SK-N-SH treated with all-trans-retinoic acid at 6 μM for 48 hours (cell line): ENCODE data around the gene MEF2C.

Experiments used
- PATZ1 ChIP-seq: fragments of 250-450 bp; sonication (Bioruptor Pico); IDR thresholded peaks from 2 replicates; pipeline ENCODE4 v1.8.0; 2020; ENCODE audit warnings: mild to moderate bottlenecking, moderate library complexity, borderline replicate concordance
- RARB ChIP-seq: fragments of 250-450 bp; sonication (Bioruptor Pico); IDR thresholded peaks from 2 replicates; pipeline ENCODE4 v1.8.0; 2021; ENCODE audit warnings: mild to moderate bottlenecking, moderate library complexity
- TOX ChIP-seq: fragments of 250-450 bp; sonication (Bioruptor Pico); IDR thresholded peaks from 2 replicates; pipeline ENCODE4 v1.8.0; 2021; ENCODE audit warnings: mild to moderate bottlenecking, moderate library complexity, borderline replicate concordance
- TSHZ2 ChIP-seq: fragments of 250-450 bp; sonication (Bioruptor Pico); IDR thresholded peaks from 2 replicates; pipeline ENCODE4 v1.5.0; 2020; ENCODE audit warnings: mild to moderate bottlenecking, moderate library complexity
- ZFP3 ChIP-seq: fragments of 250-450 bp; sonication (Bioruptor Pico); IDR thresholded peaks from 2 replicates; pipeline ENCODE4 v1.5.0; 2020; ENCODE audit warnings: mild to moderate bottlenecking, moderate library complexity
- ZFP30 ChIP-seq: fragments of 450-650 bp; formaldehyde crosslinking; IDR thresholded peaks from 2 replicates; pipeline ENCODE4 v1.5.0; 2022; ENCODE audit warnings: mild to moderate bottlenecking, moderate library complexity
- ZNF70 ChIP-seq: fragments of 450-650 bp; formaldehyde crosslinking; IDR thresholded peaks from 2 replicates; pipeline ENCODE4 v1.5.0; 2020; ENCODE audit warnings: mild to moderate bottlenecking, moderate library complexity

GRCh38 chr5:88827997-88828396 is 55.0 kb downstream of the MEF2C start:
- TF ChIP-seq ZNF70 (CRISPR knock-in tag) (no peak), PATZ1 (CRISPR knock-in tag) (no peak), TSHZ2 (CRISPR knock-in tag) (no peak), TOX (CRISPR knock-in tag) (no peak), RARB (no peak), ZFP3 (CRISPR knock-in tag) (no peak), ZFP30 (CRISPR knock-in tag) (no peak)
